ENCODE data around the gene B4GALNT4. TPM values are rescaled to one million over a fixed set of nuclear protein-coding genes. Genes with fewer than 3 reads are reported as not detected.
"Not testable (repeated sequence)": the region's sequence is repeated elsewhere in the genome, so short reads cannot be mapped to it uniquely, and the experiment has no call there.

The B4GALNT4 gene, protein sequence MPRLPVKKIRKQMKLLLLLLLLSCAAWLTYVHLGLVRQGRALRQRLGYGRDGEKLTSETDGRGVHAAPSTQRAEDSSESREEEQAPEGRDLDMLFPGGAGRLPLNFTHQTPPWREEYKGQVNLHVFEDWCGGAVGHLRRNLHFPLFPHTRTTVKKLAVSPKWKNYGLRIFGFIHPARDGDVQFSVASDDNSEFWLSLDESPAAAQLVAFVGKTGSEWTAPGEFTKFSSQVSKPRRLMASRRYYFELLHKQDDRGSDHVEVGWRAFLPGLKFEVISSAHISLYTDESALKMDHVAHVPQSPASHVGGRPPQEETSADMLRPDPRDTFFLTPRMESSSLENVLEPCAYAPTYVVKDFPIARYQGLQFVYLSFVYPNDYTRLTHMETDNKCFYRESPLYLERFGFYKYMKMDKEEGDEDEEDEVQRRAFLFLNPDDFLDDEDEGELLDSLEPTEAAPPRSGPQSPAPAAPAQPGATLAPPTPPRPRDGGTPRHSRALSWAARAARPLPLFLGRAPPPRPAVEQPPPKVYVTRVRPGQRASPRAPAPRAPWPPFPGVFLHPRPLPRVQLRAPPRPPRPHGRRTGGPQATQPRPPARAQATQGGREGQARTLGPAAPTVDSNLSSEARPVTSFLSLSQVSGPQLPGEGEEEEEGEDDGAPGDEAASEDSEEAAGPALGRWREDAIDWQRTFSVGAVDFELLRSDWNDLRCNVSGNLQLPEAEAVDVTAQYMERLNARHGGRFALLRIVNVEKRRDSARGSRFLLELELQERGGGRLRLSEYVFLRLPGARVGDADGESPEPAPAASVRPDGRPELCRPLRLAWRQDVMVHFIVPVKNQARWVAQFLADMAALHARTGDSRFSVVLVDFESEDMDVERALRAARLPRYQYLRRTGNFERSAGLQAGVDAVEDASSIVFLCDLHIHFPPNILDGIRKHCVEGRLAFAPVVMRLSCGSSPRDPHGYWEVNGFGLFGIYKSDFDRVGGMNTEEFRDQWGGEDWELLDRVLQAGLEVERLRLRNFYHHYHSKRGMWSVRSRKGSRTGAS
- 1.5 and 2.9 TPM in 2 replicates for total RNA-seq

DNA sequence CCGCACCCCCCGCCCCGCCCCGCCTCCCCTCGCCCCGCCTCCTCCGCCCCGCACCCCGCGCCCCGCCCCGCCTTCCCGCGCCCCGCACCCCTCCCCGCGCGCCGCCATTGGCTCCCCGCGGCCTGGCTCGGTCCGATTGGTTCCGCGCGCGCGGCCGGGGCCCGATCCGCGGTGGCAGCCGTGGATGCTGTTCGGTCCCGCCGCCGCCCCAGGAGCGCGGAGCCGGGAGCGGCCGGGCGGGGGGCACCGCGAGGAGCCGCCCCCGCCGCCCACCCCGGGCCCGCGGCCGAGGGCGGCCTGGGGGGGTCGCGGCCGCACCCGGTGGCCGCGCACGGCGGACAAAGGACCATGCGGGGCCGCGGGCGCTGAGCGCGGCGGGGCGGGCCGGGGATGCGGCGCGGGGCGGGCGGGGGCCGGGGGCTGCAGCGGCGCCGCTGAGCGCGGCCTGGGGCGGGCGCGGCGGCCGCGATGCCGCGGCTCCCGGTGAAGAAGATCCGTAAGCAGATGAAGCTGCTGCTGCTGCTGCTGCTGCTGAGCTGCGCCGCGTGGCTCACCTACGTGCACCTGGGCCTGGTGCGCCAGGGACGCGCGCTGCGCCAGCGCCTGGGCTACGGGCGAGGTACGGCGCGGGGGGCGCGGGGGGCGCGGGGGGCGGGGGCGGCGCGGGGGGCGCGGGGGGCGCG is at the start of gene B4GALNT4:
Gene B4GALNT4 (plus strand): TSS at position 164 of the 683 bp plus-strand sequence. CDS start 305 bp downstream, at position 469.
- Mint-ChIP-seq H3K9me3 (no peaks in the 10 kb centered on the region), H3K4me1 (ENCODE audit: low read depth) (peaks cover 8% of the 10 kb centered on the region), H3K4me3 (ENCODE audit: low read depth) (peak within 1 kb of the TSS; percentile 76), H3K36me3 (ENCODE audit: low read depth) (no peaks in the 10 kb centered on the region), H3K27me3 (ENCODE audit: low read depth) (peaks cover 39% of the 10 kb centered on the region), H3K27ac (peak within 1 kb of the TSS; percentile 49)
- intact Hi-C loops (cut with micrococcal nuclease) = no loop called here
- DNase-seq (ENCODE audit: low spot score) = no peak

DNA sequence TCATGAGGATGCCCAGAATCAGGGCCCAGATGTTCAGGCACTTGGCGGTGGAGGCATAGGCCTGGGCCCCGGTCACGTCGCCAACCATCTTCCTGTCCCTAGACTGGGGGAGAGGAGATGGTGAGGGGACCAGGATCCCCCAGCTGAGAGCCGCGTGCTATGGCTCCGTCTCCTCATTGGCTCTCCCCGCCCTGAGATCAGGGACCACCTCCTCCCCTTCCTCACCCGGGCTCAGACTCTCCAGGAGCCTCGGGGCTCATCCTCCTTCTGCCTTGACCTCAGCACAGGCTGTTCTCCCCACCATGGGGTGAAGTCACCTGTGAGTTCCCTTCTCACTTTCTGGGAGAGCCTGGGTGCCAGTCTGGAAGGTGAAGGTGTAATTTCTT is 49.4 kb upstream of the B4GALNT4 start:
- intact Hi-C loops (cut with micrococcal nuclease); DNase-seq (ENCODE audit: low spot score); H3K9me3 Mint-ChIP-seq; H3K27me3 Mint-ChIP-seq (ENCODE audit: low read depth): not testable (repeated sequence)
- H3K27ac Mint-ChIP-seq = peak overlapping the region; percentile 67
- H3K36me3 Mint-ChIP-seq (ENCODE audit: low read depth) = peaks cover 38% of the 10 kb centered on the region
- peak overlapping the region; percentile 79 for H3K4me3 Mint-ChIP-seq (ENCODE audit: low read depth)
- peaks cover 38% of the 10 kb centered on the region for H3K4me1 Mint-ChIP-seq (ENCODE audit: low read depth)

DNA sequence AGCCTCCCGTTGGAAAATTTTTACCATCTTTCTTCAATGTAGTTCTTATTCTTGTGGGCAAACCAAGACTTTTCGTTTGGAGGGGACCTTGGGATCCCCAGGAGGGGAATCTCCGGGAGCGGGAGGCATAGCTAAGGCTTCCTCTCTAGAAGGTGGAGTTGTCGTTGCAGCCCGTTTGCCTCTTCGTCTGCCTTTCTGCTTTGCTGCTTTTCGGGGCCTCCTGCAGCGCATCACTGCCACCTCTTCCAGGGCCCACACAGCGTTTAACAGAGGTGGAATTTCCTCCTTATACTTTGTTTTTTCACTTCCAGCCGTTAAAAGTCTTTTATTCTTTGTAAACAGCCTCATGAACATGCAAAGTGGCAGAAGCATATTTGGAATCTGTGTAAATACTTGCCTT is 45.1 kb upstream of the B4GALNT4 start:
- H3K27ac Mint-ChIP-seq = peak overlapping the region; percentile 5
- intact Hi-C loops (cut with micrococcal nuclease) = no loop called here
- peaks cover 53% of the 10 kb centered on the region for H3K4me1 Mint-ChIP-seq (ENCODE audit: low read depth)
- H3K27me3 Mint-ChIP-seq (ENCODE audit: low read depth) = no peaks in the 10 kb centered on the region
- H3K9me3 Mint-ChIP-seq = no peaks in the 10 kb centered on the region
- no peak for DNase-seq (ENCODE audit: low spot score)
- H3K4me3 Mint-ChIP-seq (ENCODE audit: low read depth) = no peak overlapping the region
- peaks cover 13% of the 10 kb centered on the region for H3K36me3 Mint-ChIP-seq (ENCODE audit: low read depth)

DNA sequence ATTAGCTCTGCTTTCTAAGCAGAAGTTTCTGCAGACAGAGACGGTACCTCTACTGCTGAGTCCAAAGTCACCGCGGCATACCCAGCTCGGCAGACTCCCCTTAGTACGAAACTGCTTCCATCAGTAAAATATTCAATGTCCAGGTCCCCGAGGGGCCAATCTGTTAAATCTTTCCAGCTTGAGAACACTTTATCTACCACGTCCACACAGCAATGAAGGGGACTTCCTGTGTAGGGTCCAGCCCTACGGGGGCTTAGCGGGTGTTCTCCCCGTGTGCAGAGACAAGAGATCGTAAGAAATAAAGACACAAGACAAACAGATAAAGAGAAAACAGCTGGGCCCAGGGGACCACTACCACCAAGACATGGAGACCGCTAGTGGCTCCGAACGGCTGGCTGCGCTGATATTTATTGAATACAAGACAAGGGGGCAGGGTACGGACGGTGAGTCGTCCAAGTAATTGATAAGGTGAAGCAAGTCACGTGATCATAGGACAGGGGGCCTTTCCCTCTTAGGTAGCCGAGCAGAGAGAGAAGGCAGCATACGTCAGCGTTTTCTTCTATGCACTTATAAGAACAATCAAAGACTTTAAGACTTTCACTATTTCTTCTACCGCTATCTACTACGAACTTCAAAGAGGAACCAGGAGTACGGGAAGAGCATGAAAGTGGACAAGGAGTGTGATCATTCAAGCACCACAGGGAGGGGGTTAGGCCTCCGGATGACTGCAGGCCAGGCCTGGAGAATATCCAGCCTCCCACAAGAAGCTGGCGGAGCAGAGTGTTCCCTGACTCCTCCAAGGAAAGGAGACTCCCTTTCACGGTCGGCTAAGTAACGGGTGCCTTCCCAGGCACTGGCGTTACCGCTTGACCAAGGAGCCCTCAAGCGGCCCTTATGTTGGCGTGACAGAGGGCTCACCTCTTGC is 44.4 kb upstream of the B4GALNT4 start:
- H3K4me3 Mint-ChIP-seq (ENCODE audit: low read depth); intact Hi-C loops (cut with micrococcal nuclease); DNase-seq (ENCODE audit: low spot score); H3K9me3 Mint-ChIP-seq; H3K27me3 Mint-ChIP-seq (ENCODE audit: low read depth): not testable (repeated sequence)
- H3K4me1 Mint-ChIP-seq (ENCODE audit: low read depth) = peaks cover 56% of the 10 kb centered on the region
- H3K36me3 Mint-ChIP-seq (ENCODE audit: low read depth) = peaks cover 15% of the 10 kb centered on the region
- H3K27ac Mint-ChIP-seq = peak overlapping the region; percentile 62

DNA sequence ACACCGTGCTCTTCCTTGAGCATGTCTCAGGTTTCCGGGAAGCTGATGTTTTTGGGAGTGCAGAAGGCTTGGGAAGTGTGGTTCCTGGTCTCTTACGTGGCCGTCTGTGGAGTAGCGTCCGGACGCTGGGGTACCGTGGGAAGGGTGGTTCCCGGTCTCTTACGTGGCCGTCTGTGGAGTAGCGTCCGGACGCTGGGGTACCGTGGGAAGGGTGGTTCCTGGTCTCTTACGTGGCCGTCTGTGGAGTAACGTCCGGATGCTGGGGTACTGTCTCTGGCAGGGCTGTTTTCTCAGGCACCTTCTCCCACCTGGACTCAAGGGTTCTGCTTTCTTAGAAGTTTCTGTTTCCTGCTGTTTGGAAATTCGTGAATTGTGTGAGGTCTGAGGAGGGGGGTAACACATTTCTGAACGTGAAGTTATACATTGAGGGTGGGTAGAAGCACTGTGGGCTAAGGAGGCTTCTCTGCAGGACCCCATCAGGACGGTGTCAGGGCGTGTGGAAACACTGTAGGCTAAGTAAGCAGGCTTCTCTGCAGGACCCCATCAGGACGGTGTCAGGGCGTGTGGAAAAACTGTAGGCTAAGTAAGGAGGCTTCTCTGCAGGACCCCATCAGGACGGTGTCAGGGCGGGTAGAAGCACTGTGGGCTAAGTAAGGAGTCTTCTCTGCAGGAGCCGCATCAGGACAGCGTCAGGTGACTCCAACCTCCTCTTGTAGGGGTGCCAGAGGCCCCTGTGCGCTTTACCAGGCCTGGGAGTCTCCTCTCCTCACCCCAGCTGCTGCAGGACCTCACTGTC is 43.3 kb upstream of the B4GALNT4 start:
- H3K27ac Mint-ChIP-seq = peak overlapping the region; percentile 94
- H3K27me3 Mint-ChIP-seq (ENCODE audit: low read depth) = no peaks in the 10 kb centered on the region
- H3K36me3 Mint-ChIP-seq (ENCODE audit: low read depth) = peaks cover 9% of the 10 kb centered on the region
- H3K4me1 Mint-ChIP-seq (ENCODE audit: low read depth) = peaks cover 55% of the 10 kb centered on the region
- H3K4me3 Mint-ChIP-seq (ENCODE audit: low read depth) = peak overlapping the region; percentile 71
- no peak for DNase-seq (ENCODE audit: low spot score)
- intact Hi-C loops (cut with micrococcal nuclease) = loop anchor here (2.0 kb wide), 2 partner anchors 13 to 29 kb away; no protein-coding TSS in a partner anchor
- no peaks in the 10 kb centered on the region for H3K9me3 Mint-ChIP-seq

DNA sequence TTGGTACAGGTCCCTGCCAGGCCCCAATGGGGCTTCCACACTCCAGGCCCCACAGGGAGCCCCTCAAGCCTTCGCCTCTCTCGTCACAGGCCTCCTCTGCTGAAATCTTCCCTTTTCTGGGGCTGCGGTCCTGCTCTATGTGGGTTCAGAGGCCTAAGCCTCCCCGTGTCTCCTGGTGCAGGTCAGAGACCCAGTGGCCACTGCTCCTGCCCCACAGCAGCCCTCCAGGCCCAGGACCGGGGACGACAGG is 42.8 kb upstream of the B4GALNT4 start:
- Mint-ChIP-seq H3K9me3 (no peaks in the 10 kb centered on the region), H3K27ac (peak overlapping the region; percentile 94), H3K27me3 (ENCODE audit: low read depth) (no peaks in the 10 kb centered on the region), H3K4me1 (ENCODE audit: low read depth) (peaks cover 60% of the 10 kb centered on the region), H3K36me3 (ENCODE audit: low read depth) (peaks cover 13% of the 10 kb centered on the region), H3K4me3 (ENCODE audit: low read depth) (peak overlapping the region; percentile 71)
- DNase-seq (ENCODE audit: low spot score) = no peak
- intact Hi-C loops (cut with micrococcal nuclease) = loop anchor here (2.0 kb wide), 2 partner anchors 14 to 28 kb away; no protein-coding TSS in a partner anchor

DNA sequence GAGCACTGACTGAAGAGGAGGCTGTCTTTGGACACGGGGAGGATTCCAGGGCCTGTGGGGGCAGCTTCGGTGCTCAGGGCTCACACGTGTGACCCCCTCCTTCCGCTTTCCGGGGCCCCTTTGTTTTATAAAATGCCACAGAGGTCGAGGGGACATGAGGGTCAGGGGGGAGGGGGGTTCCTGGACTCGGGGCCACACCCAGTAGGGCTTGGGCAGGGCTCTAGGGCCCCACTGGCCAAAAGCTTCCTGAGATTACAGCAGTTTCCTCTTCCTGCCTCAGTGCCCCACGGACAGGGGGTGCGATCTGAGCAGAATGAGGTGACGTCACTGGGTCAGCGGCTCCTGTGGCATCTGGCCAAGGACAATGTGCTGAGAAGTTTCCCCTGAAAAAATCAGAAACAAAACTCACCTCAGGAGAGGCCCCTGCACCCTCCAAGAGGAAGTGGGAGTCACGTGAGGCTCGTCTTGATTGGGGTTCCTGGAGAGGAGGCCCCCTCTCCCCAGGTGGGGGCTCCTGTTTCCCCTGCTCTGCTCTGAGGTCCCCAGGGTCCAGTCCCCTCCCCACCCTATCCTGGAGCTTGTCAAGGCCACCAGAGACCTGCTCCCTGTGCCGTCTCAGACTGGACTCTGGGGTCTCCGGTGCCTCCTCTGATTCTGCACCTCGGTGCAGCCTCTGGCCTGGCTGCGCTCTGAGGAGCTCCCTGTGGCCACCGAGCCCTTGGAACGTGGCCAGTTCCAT is 42.3 kb upstream of the B4GALNT4 start:
- peaks cover 64% of the 10 kb centered on the region for H3K4me1 Mint-ChIP-seq (ENCODE audit: low read depth)
- H3K36me3 Mint-ChIP-seq (ENCODE audit: low read depth) = peaks cover 13% of the 10 kb centered on the region
- H3K27ac Mint-ChIP-seq = peak overlapping the region; percentile 94
- intact Hi-C loops (cut with micrococcal nuclease) = loop anchor here (2.0 kb wide), 2 partner anchors 14 to 28 kb away; no protein-coding TSS in a partner anchor
- DNase-seq (ENCODE audit: low spot score) = no peak
- H3K27me3 Mint-ChIP-seq (ENCODE audit: low read depth) = no peaks in the 10 kb centered on the region
- peak overlapping the region; percentile 71 for H3K4me3 Mint-ChIP-seq (ENCODE audit: low read depth)
- no peaks in the 10 kb centered on the region for H3K9me3 Mint-ChIP-seq

DNA sequence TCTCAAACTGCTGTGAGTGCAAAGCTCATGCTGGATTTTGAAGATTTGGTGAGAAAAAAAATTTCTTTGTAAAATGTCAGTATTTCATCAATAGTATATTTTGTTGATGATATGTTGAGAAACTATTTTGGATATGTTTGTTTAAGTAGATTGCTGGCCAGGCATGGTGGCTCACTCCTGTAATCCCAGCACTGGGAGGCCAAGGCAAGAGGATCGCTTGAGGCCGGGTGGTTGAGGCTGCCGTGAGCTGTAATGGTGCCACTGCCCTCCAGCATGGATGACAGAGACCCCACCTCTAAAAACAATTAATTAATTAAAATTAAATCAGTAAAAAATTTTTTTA is 41.7 kb upstream of the B4GALNT4 start:
- no peaks in the 10 kb centered on the region for H3K9me3 Mint-ChIP-seq
- peaks cover 64% of the 10 kb centered on the region for H3K4me1 Mint-ChIP-seq (ENCODE audit: low read depth)
- no peaks in the 10 kb centered on the region for H3K27me3 Mint-ChIP-seq (ENCODE audit: low read depth)
- H3K4me3 Mint-ChIP-seq (ENCODE audit: low read depth) = peak overlapping the region; percentile 71
- H3K27ac Mint-ChIP-seq = peak overlapping the region; percentile 94
- intact Hi-C loops (cut with micrococcal nuclease) = loop anchor here (2.0 kb wide), 2 partner anchors 15 to 27 kb away; no protein-coding TSS in a partner anchor
- H3K36me3 Mint-ChIP-seq (ENCODE audit: low read depth) = peaks cover 13% of the 10 kb centered on the region
- no peak for DNase-seq (ENCODE audit: low spot score)

- Mint-ChIP-seq H3K4me1 (ENCODE audit: low read depth) (peaks cover 64% of the 10 kb centered on the region), H3K36me3 (ENCODE audit: low read depth) (peaks cover 15% of the 10 kb centered on the region), H3K4me3 (ENCODE audit: low read depth) (peak overlapping the region; percentile 10), H3K9me3 (no peaks in the 10 kb centered on the region), H3K27me3 (ENCODE audit: low read depth) (no peaks in the 10 kb centered on the region), H3K27ac (peak overlapping the region; percentile 60)
- DNase-seq (ENCODE audit: low spot score) = no peak
- intact Hi-C loops (cut with micrococcal nuclease) = no loop called here
Measured at GRCh38 chr11:328012-328411, 41.3 kb upstream of the B4GALNT4 start.

- peak overlapping the region; percentile 87 for H3K27ac Mint-ChIP-seq
- DNase-seq (ENCODE audit: low spot score); H3K9me3 Mint-ChIP-seq; intact Hi-C loops (cut with micrococcal nuclease); H3K27me3 Mint-ChIP-seq (ENCODE audit: low read depth): not testable (repeated sequence)
- peaks cover 64% of the 10 kb centered on the region for H3K4me1 Mint-ChIP-seq (ENCODE audit: low read depth)
- H3K36me3 Mint-ChIP-seq (ENCODE audit: low read depth) = peaks cover 17% of the 10 kb centered on the region
- H3K4me3 Mint-ChIP-seq (ENCODE audit: low read depth) = peak overlapping the region; percentile 64
Measured at GRCh38 chr11:328516-329100, 40.7 kb upstream of the B4GALNT4 start.

Data from activated T-helper 2 cell treated with anti-CD3 and anti-CD28 coated beads, Interferon-gamma antibody, Interleukin-2, Interleukin-4, amounts not matched to agents 10 μg/mL and 5 μg/mL and 100 μg/mL, durations not matched to agents 14 hours and 24 hours and 36 hours (primary cell).